Heart right ventricle (tissue), 16 donors: ENCODE measurements around the gene UBLCP1. TPM values are rescaled to one million over a fixed set of nuclear protein-coding genes. Genes with fewer than 3 reads are reported as not detected.
A peak's percentile ranks its signal among the peaks of the same experiment; 100 is the strongest.

Experiments used
- ATAC-seq, 8 donors: fragments of 200-7000 bp; cut with Tn5 transposase; one replicate each; pipeline ENCODE4 v1.9.1; 2020; ENCODE audit warnings: mild to moderate bottlenecking in 8 of 8, moderate library complexity in 8 of 8, moderate number of reproducible peaks in 1 of 8
- DNase-seq, 2 donors: peaks; one replicate each; pipeline ENCODE4 v3.0.0-alpha.2; 2020
- H3K27ac ChIP-seq, 10 donors: fragments of 200-600 bp; sonication (generic) in 2 of 10; one replicate each; pipeline versions ENCODE4 v1.5.0 to v1.8.0; 2020 to 2022; ENCODE audit warnings: mild to moderate bottlenecking in 3 of 10
- H3K27me3 ChIP-seq, 7 donors: fragments of 200-600 bp; one replicate each; pipeline ENCODE4 v1.8.0; 2021 to 2022; ENCODE audit warnings: mild to moderate bottlenecking in 2 of 7
- H3K36me3 ChIP-seq, 9 donors: fragments of 200-600 bp; sonication (generic) in 1 of 9; one replicate each; pipeline versions ENCODE4 v1.5.0 to v1.8.0; 2020 to 2022; ENCODE audit warnings: mild to moderate bottlenecking in 2 of 9
- H3K4me1 ChIP-seq, 9 donors: fragments of 200-600 bp; sonication (generic) in 1 of 9; one replicate each; pipeline versions ENCODE4 v1.5.0 to v1.8.0; 2020 to 2022; ENCODE audit warnings: mild to moderate bottlenecking in 4 of 9
- H3K4me3 ChIP-seq, 10 donors: fragments of 200-600 bp; sonication (generic) in 2 of 10; one replicate each; pipeline versions ENCODE4 v1.5.0 to v1.8.0; 2020 to 2022; ENCODE audit warnings: mild to moderate bottlenecking in 7 of 10, moderate library complexity in 2 of 10
- H3K9me3 ChIP-seq, 11 donors: fragments of 200-600 bp in 10 of 11; sonication (generic) in 2 of 11; one replicate each; pipeline versions ENCODE4 v1.5.0 to v1.8.0; 2013 to 2022; ENCODE audit warnings: mild to moderate bottlenecking in 2 of 11, control low read depth in 1 of 11, moderate library complexity in 1 of 11
- CTCF ChIP-seq, 9 donors: fragments of 200-600 bp; sonication (generic) in 2 of 9; IDR thresholded peaks; one replicate each; pipeline versions ENCODE4 v1.5.0 to v1.8.0; 2021 to 2022; ENCODE audit warnings: antibody characterized with exemption in 9 of 9, mild to moderate bottlenecking in 5 of 9, moderate library complexity in 1 of 9
- WGBS, 2 donors: extraction: QIAGEN DNeasy Blood & Tissue Kit; methylation state at CpG; one replicate each; pipeline ENCODE4 v1.1.7; 2013; ENCODE audit warnings: inconsistent platforms in 1 of 2; 5-methylcytosine and 5-hydroxymethylcytosine counted together
- intact Hi-C, 10 donors: fragments of 100-400 bp; cut with DNase I; formaldehyde crosslinking; loops; one replicate each; pipeline versions ENCODE4 v1.11.1 to v1.14.2; 2022
- polyA plus RNA-seq, 2 donors: library from polyadenylated mRNA; stranded (reverse); fragments of 200-250 nt; gene quantifications; one replicate each; pipeline ENCODE4 v1.2.3, GENCODE V29; 2013
- total RNA-seq, 10 donors: library from RNA; stranded (reverse); fragmentation: NEBNext Ultra II Directional in 3 of 10; extraction: Animal tissue kit (Norgen Biotek cat#: 25700) in 3 of 10; gene quantifications; one replicate each; pipeline versions ENCODE4 v1.2.1 to v1.2.4, GENCODE V29; 2021 to 2023
- donor health status: Arrhythmogenic right ventricular cardiomyopathy.
- donor health status: ischemic (EF 13 %, LVEDD 7.1; RV severe dilation, severe dysfunction).
- donor health status: healthy with polysubstance abuse.
- donor health status: DM: no; HTN: yes; CAD: no.
- donor health status: DM: no; HTN: no; CAD: no.
- donor health status: ischemic (EF 25% LVEDD 6.9; RV normal size, moderate dysfunction).
- donor health status: ischemic (EF 25% LVEDD 5.7; RV mildly dilated, moderate dysfunction).
- donor health status: healthy.
- donor health status: DM: yes; HTN: yes; CAD: no.
- donor health status: Ischemic cardiomyopathy.
- donor health status: ischemic (EF 35%, LVEDD 5.7; RV mildly dilated, moderate dysfunction).
- donor health status: nonischemic (EF 11% LVEDD 7.7; RV severe dilation, severe dysfunction).
- donor health status: DM: yes; HTN: yes; CAD: no.
- donor health status: PGD.
- donor health status: ischemic (EF 29% LVEDD 5.4; RV normal size, mild dysfunction).
- donor health status: nonischemic (EF 23%, LVEDD 6.1; RV moderate dilation, normal function).

The UBLCP1 gene
- total and polyA plus RNA-seq, 12 donors, result 11.6 to 20.9 (median 13.9) TPM

DNA sequence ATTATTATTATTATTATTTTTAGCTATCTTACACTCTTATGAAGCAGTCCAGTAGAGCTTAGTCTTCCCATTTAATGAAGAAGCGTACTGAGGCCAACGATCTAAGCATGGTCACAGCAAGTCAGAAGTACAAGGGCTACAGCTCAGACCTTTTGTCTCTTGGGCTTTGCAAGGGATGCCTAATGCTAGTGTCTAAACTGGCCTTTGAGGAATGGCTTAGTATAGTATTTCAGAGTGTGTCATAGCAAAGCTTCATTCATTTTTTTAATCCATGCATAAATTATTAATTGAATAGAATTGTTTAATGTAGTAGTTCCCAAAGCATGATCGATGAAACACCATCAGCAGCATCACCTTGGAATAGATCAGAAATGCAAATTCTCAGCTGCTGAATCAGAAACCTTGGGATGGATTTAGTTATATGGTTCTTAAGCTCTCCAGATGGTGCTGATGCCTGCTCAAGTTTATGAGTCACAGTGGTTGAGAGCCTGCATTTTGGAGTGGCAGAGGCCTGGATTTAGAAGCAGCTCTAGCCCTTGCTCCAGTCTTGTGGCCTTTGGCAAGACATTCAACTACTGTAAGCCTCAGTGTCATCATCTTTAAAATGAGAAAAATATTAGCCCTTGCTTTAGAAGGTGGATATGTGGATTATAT is 61.1 kb downstream of the UBLCP1 start:
- DNase-seq, result no peak
- Histone ChIP-seq H3K4me3 (no peak overlapping the region), H3K36me3 (no peaks in the 10 kb centered on the region), H3K27me3 (peaks cover 0 to 31% (median 10%) of the 10 kb centered on the region in 7 donors), H3K9me3 (no peaks in the 10 kb centered on the region), H3K27ac (no peak overlapping the region), H3K4me1 (no peaks in the 10 kb centered on the region)
- WGBS, 2 donors, result 94 to 96% methylated on average over 3 of the region's 3 CpGs
- intact Hi-C loops, result no loop called here
- ATAC-seq, result no peak
- no peak for TF ChIP-seq CTCF (IDR thresholded peaks at IDR 0.05)

DNA sequence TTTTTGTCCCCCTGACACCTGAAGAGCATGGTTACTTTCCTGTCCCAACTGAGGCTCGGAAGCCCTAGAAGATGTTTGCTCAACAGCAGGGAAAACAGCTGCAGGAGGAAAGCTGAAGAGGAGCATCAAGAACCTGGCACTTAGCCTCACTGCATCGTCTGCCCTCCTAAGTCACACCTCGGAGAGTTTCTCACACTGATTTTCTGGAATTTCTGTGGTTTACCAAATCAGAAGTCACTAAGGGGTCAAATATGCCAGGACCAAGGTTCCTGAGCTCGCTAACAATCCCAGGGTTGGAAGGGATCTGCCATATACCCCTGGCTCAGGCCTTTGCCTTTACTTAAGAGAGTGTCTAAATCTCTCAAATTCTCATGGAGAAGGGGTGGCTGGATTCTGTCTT is 61.9 kb downstream of the UBLCP1 start:
- Histone ChIP-seq H3K27me3 (peaks cover 0 to 36% (median 10%) of the 10 kb centered on the region in 7 donors), H3K4me3 (no peak overlapping the region), H3K36me3 (no peaks in the 10 kb centered on the region), H3K4me1 (no peaks in the 10 kb centered on the region), H3K27ac (no peak overlapping the region), H3K9me3 (no peaks in the 10 kb centered on the region)
- intact Hi-C loops, result loop anchor here in 1 of 10 donors (5.0 kb wide), 1 partner anchor 592 kb away; the partner anchor contains the start of gene ADRA1B
- WGBS, 2 donors, result 73 to 84% methylated on average over 4 of the region's 4 CpGs
- ATAC-seq, result no peak
- TF ChIP-seq CTCF (IDR thresholded peaks at IDR 0.05), result no peak
- DNase-seq, result no peak

DNA sequence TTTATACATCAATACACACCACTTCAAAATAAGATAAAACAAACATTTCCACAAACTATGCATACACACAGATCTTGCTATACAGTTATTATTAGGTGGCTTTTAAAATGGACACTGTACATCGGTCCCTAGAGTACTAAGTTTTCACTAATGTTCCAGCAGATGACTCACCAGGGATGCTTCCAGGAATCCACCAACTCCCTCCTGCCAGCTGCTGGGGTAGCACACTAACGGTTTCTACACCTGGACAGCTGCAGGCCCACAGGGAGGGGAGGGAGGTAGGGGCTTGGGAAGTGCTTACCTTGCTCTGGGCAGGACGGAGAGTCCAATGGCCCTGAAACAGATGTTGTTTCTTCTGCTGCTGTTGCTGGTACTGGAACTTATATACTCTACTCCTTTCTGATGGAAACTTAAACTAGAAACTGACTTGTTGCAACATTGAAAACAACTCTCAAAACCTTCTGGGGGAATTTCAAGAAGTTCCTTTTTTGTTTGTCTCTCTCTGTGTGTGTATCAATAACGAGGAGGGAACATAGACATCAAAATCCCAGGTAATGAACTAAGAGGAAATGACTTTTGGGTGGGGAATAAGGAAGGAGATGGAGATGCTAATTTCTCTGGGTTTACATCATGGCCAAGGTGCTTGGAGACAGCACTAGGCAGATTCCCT is 67.2 kb downstream of the UBLCP1 start, which contains the start of gene IL12B:
TSS of gene IL12B (minus strand) at position 357 of the 670 bp plus-strand sequence. CDS start 3,705 bp downstream, outside the sequence.
- Histone ChIP-seq H3K27ac (peak within 1 kb of the TSS in 1 of 10 donors; percentile 48), H3K9me3 (no peaks in the 10 kb centered on the region), H3K27me3 (peaks cover 0 to 33% (median 10%) of the 10 kb centered on the region in 7 donors), H3K36me3 (no peaks in the 10 kb centered on the region), H3K4me3 (peak within 1 kb of the TSS; percentile 34 to 61 (median 50)), H3K4me1 (peaks cover 3 to 12% (median 10%) of the 10 kb centered on the region in 9 donors)
- no peak for DNase-seq
- WGBS, 2 donors, result 55 to 63% methylated on average over 4 of the region's 4 CpGs
- intact Hi-C loops, result loop anchor here in 4 of 10 donors (5.0 to 10.0 kb wide), 3 partner anchors 107 to 655 kb away; partner anchors contain the start of gene ADRA1B (in 1 of the 4)
- TF ChIP-seq CTCF (IDR thresholded peaks at IDR 0.05), result no peak
- no peak for ATAC-seq
